Vagina (tissue), 2 donors: ENCODE data around the gene RABEP2.

Experiments used
- CTCF ChIP-seq, 3 experiments: fragments of 450-650 bp in 2 of 3; fragments of 200-600 bp in 1 of 3; sonication (generic) in 1 of 3; IDR thresholded peaks; one replicate each; pipeline ENCODE4 v1.5.1; 2017 to 2019; ENCODE audit warnings: antibody characterized with exemption in 3 of 3, mild to moderate bottlenecking in 2 of 3, moderate library complexity in 2 of 3
- POLR2AphosphoS5 ChIP-seq, 2 donors: sonication (generic); formaldehyde crosslinking; IDR thresholded peaks; one replicate each; pipeline ENCODE4 v1.9.0; 2017; ENCODE audit warnings: antibody characterized with exemption in 2 of 2, mild to moderate bottlenecking in 2 of 2, low read depth in 1 of 2; ENCODE audit not compliant: insufficient read depth in 1 of 2

DNA sequence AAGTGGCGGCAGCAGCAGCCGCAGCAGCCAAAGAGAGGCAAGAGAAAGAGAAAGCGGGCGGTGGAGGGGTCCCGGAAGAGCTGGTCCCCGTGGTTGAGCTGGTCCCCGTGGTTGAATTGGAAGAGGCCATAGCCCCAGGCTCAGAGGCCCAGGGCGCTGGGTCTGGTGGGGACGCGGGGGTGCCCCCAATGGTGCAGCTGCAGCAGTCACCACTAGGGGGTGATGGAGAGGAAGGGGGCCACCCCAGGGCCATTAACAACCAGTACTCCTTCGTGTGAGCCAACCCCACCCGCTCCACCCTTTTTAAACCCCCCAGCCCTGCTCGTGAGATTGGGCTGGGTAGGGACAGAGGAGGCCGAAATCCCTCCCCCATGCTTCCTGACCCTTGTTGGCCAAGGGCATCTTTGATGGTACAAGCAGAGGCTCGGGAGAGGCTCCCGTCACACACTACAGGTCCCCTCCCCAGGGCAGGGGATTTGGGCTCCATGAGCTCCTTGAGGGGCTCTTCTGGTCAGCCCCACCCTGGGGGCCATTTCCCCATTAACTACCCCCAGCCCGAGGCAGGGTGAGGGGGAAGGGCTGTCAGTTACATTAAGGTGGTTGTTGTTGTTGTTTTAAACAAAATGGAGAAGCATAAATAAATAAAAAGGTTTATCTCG is 51.4 kb downstream of the RABEP2 start:
- TF ChIP-seq CTCF (IDR thresholded peaks at IDR 0.05) (no peak), POLR2AphosphoS5 (IDR thresholded peaks at IDR 0.05; ENCODE audit: insufficient read depth in 1 of 2, low read depth in 1 of 2) (no peak)
